Brain microvascular endothelial cell (primary cell): ENCODE results near the gene ANKRD33.

Experiments
- DNase-seq: peaks from one replicate; pipeline ENCODE4 v3.0.0-alpha.2; 2020
- H3K27ac ChIP-seq: fragments of 250-450 bp; sonication (Bioruptor Pico); 2 replicates; pipeline ENCODE4 v1.5.1; 2020; ENCODE audit warnings: mild to moderate bottlenecking, moderate library complexity
- H3K27me3 ChIP-seq: fragments of 250-450 bp; sonication (Bioruptor Pico); replicated peaks from 2 replicates; pipeline ENCODE4 v1.5.1; 2020; ENCODE audit warnings: mild to moderate bottlenecking
- H3K36me3 ChIP-seq: fragments of 250-450 bp; sonication (Bioruptor Pico); replicated peaks from 2 replicates; pipeline ENCODE4 v1.5.1; 2020; ENCODE audit warnings: mild to moderate bottlenecking
- H3K4me3 ChIP-seq: 2 replicates; pipeline ENCODE4 v1.5.1; 2011; ENCODE audit warnings: low read depth, mild to moderate bottlenecking, control low read depth, low read length, moderate library complexity
- CTCF ChIP-seq: IDR thresholded peaks from 2 replicates; pipeline ENCODE4 v1.5.1; 2011; ENCODE audit warnings: low read depth, mild to moderate bottlenecking, moderate library complexity, low read length, control low read depth, inconsistent platforms; ENCODE audit errors: missing control alignments
- in situ Hi-C: cut with HindIII; loops from 2 replicates; pipeline ENCODE4 v1.10.0; 2017; ENCODE audit warnings: low sequenced_read_pairs, low pct_ligation_motif_present

Gene ANKRD33

GRCh38 chr12:51887476-51888315 lies at the start of gene ANKRD33:
ANKRD33 (plus strand) TSS chr12:51888103; CDS start chr12:51888187, 84 bp downstream.
- in situ Hi-C loops, result no loop called here
- Histone ChIP-seq H3K27ac (no peak within 1 kb of the TSS), H3K4me3 (no peak within 1 kb of the TSS), H3K36me3 (no peaks in the 10 kb centered on the region), H3K27me3 (no peaks in the 10 kb centered on the region)
- TF ChIP-seq CTCF, result no peak
- DNase-seq, result no peak

- no peak for TF ChIP-seq CTCF
- H3K4me3 ChIP-seq, result no peak overlapping the region
- H3K27me3 ChIP-seq, result peaks cover 23% of the 10 kb centered on the region
- no peak for DNase-seq
- in situ Hi-C loops, result no loop called here
- no peaks in the 10 kb centered on the region for H3K36me3 ChIP-seq
- no peak overlapping the region for H3K27ac ChIP-seq
These were observed 49.1 kb upstream of the ANKRD33 start for GRCh38 chr12:51838762-51839161.

GRCh38 chr12:51839310-51839947 lies 48.5 kb upstream of the ANKRD33 start:
- TF ChIP-seq CTCF, result no peak
- Histone ChIP-seq H3K27me3 (peaks cover 29% of the 10 kb centered on the region), H3K4me3 (no peak overlapping the region), H3K36me3 (no peaks in the 10 kb centered on the region), H3K27ac (no peak overlapping the region)
- in situ Hi-C loops, result no loop called here
- no peak for DNase-seq

- Histone ChIP-seq H3K36me3 (no peaks in the 10 kb centered on the region), H3K27me3 (peaks cover 41% of the 10 kb centered on the region), H3K4me3 (no peak overlapping the region), H3K27ac (no peak overlapping the region)
- TF ChIP-seq CTCF, result no peak
- in situ Hi-C loops, result no loop called here
- no peak for DNase-seq
These were observed 46.9 kb upstream of the ANKRD33 start for GRCh38 chr12:51840966-51841365.

GRCh38 chr12:51841727-51842126 lies 46.2 kb upstream of the ANKRD33 start:
- H3K4me3 ChIP-seq, result no peak overlapping the region
- no peak for DNase-seq
- H3K27me3 ChIP-seq, result peaks cover 44% of the 10 kb centered on the region
- TF ChIP-seq CTCF, result no peak
- in situ Hi-C loops, result no loop called here
- no peaks in the 10 kb centered on the region for H3K36me3 ChIP-seq
- H3K27ac ChIP-seq, result no peak overlapping the region
